Right renal cortex interstitium (tissue), 3 donors: Measurements from ENCODE around the gene PTPRO. TPM values are rescaled to one million over a fixed set of nuclear protein-coding genes. Genes with fewer than 3 reads are reported as not detected.
"Not testable (repeated sequence)": the region's sequence is repeated elsewhere in the genome, so short reads cannot be mapped to it uniquely, and the experiment has no call there.

ENCODE experiments used
- DNase-seq, 3 donors: peaks; one replicate each; pipeline ENCODE4 v3.0.0-alpha.2; 2013; ENCODE audit warnings: low read depth in 3 of 3, low spot score in 2 of 3
- polyA plus RNA-seq, 3 donors: library from polyadenylated mRNA; unstranded; fragments of 120-200 nt; gene quantifications; one replicate each; pipeline ENCODE4 v1.2.1, GENCODE V29; 2013; ENCODE audit not compliant: insufficient read length in 3 of 3

The PTPRO gene
- polyA plus RNA-seq, 3 donors: 253 to 290 (median 270) TPM

GRCh38 chr12:15597125-15597830, 275.0 kb downstream of the PTPRO start:
- no peak for DNase-seq

GRCh38 chr12:15599266-15600037, 277.1 kb downstream of the PTPRO start:
- DNase-seq: peak in 1 of 3 donors; percentile 33

- no peak for DNase-seq
Measured at GRCh38 chr12:15600223-15600935, 278.1 kb downstream of the PTPRO start.

- DNase-seq: no peak
Measured at GRCh38 chr12:15601210-15601800, 279.0 kb downstream of the PTPRO start.

- DNase-seq: no peak
Measured at GRCh38 chr12:15602051-15602672, 279.9 kb downstream of the PTPRO start.

- no peak for DNase-seq
Measured at GRCh38 chr12:15603474-15604085, 281.3 kb downstream of the PTPRO start.

- no peak for DNase-seq
Measured at GRCh38 chr12:15605881-15606590, 283.7 kb downstream of the PTPRO start.

- DNase-seq: no peak
Measured at GRCh38 chr12:15608406-15608805, 286.1 kb downstream of the PTPRO start.

- no peak for DNase-seq
Measured at GRCh38 chr12:15608941-15609340, 286.6 kb downstream of the PTPRO start.

GRCh38 chr12:15613981-15614380, 291.7 kb downstream of the PTPRO start:
- no peak for DNase-seq

GRCh38 chr12:15616495-15616894, 294.2 kb downstream of the PTPRO start:
- DNase-seq: not testable (repeated sequence)

- no peak for DNase-seq
Measured at GRCh38 chr12:15620741-15621539, 298.6 kb downstream of the PTPRO start.

- DNase-seq: no peak
Measured at GRCh38 chr12:15625075-15625474, 302.8 kb downstream of the PTPRO start.

- DNase-seq: no peak
Measured at GRCh38 chr12:15627995-15628945, 306.0 kb downstream of the PTPRO start.

- no peak for DNase-seq
Measured at GRCh38 chr12:15629108-15629507, 306.8 kb downstream of the PTPRO start.

GRCh38 chr12:15629761-15630160, 307.5 kb downstream of the PTPRO start:
- no peak for DNase-seq

- no peak for DNase-seq
Measured at GRCh38 chr12:15631007-15631715, 308.9 kb downstream of the PTPRO start.
